SK-N-MC (cell line): ENCODE measurements around the gene NCEH1.
A peak's percentile ranks its signal among the peaks of the same experiment; 100 is the strongest.
"Not testable (repeated sequence)": the region's sequence is repeated elsewhere in the genome, so short reads cannot be mapped to it uniquely, and the experiment has no call there.

Experiments
- DNase-seq: peaks from one replicate; pipeline ENCODE4 v3.0.0-alpha.2; 2011; ENCODE audit warnings: low read depth, low spot score
- H3K27ac ChIP-seq: fragments of 200-600 bp; sonication (generic); 2 replicates; pipeline ENCODE4 v1.5.1; 2016; ENCODE audit warnings: mixed run types
- H3K36me3 ChIP-seq: fragments of 200-600 bp; sonication (generic); 2 replicates; pipeline ENCODE4 v1.6.1; 2017; ENCODE audit warnings: antibody characterized with exemption, low read length, mixed read lengths; ENCODE audit not compliant: insufficient read depth
- H3K4me3 ChIP-seq: fragments of 200-600 bp; sonication (generic); 2 replicates; pipeline ENCODE4 v1.5.1; 2016
- H3K9ac ChIP-seq: fragments of 200-600 bp; sonication (generic); 2 replicates; pipeline ENCODE4 v1.8.0; 2017; ENCODE audit warnings: mixed run types, mixed read lengths; ENCODE audit not compliant: insufficient read length
- H3K9me3 ChIP-seq: fragments of 200-600 bp; sonication (generic); 2 replicates; pipeline ENCODE4 v1.6.1; 2017; ENCODE audit warnings: low read depth, mild to moderate bottlenecking, antibody characterized with exemption, low read length, moderate library complexity, mixed read lengths
- EZH2 ChIP-seq: fragments of 200-600 bp; sonication (generic); IDR thresholded peaks from one replicate; pipeline ENCODE4 v1.6.1; 2017; ENCODE audit warnings: antibody characterized with exemption
- FOXP2 ChIP-seq: optimal IDR thresholded peaks from 2 replicates; pipeline ENCODE3; 2011; ENCODE audit warnings: mild to moderate bottlenecking, moderate library complexity; ENCODE audit not compliant: insufficient read depth; ENCODE audit errors: extremely low read length, control extremely low read depth
- POLR2AphosphoS5 ChIP-seq: IDR thresholded peaks from 2 replicates; pipeline ENCODE4 v1.6.1; 2012; ENCODE audit warnings: mild to moderate bottlenecking, low read depth, low read length, borderline replicate concordance

Gene NCEH1

DNA sequence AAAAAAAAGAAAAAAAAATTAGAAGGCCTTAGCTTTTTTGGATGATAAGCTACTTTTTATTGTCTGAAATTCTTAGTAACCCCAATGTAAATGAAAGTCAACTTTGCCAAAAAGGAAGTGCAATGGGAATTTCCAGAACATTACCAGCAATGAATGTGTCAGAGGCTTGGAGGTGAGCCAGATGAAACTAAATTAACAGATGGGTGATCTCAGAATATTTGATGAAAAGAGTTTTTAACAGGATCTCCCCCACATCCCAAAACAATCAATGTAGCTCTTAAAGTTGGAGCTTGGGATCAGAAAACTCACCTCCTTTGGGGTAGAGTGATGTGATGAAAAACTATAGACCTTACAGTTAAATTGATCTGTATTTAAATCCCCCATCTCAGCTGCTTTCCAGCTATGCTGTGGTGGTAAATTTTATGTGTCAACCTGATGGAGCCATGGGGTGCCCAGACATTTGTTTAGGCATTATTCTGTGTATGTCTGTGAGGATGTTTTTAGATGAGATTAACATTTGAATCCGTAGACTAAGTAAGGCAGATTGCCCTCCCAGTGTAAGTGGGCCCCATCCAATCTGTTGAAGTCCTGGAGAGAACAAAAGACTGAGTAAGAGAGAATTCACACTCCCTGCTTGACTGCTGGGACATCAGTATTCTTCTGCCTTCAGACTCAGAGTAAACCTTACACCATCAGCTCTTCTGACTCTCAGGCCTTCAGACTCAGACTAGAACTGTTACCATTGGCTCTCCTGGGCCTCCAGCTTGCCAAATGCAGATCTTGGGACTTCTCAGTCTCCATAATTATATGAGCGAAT lies 103.4 kb downstream of the NCEH1 start:
- Histone ChIP-seq H3K36me3 (no peaks in the 10 kb centered on the region), H3K9ac (no peak overlapping the region), H3K4me3 (no peak overlapping the region), H3K27ac (no peak overlapping the region), H3K9me3 (no peaks in the 10 kb centered on the region)
- peak; percentile 56 for DNase-seq
- no peak for TF ChIP-seq FOXP2
- no peak for TF ChIP-seq EZH2
- no peak for TF ChIP-seq POLR2AphosphoS5

- no peaks in the 10 kb centered on the region for H3K9me3 ChIP-seq
- H3K9ac ChIP-seq, result no peak overlapping the region
- TF ChIP-seq FOXP2 (no peak), POLR2AphosphoS5 (no peak), EZH2 (no peak)
- DNase-seq, result no peak
- H3K4me3 ChIP-seq, result no peak overlapping the region
- no peaks in the 10 kb centered on the region for H3K36me3 ChIP-seq
- H3K27ac ChIP-seq, result no peak overlapping the region
Observed at GRCh38 chr3:172606021-172606420, 104.8 kb downstream of the NCEH1 start.

- Histone ChIP-seq H3K36me3 (no peaks in the 10 kb centered on the region), H3K27ac (no peak overlapping the region), H3K9me3 (no peaks in the 10 kb centered on the region), H3K4me3 (no peak overlapping the region), H3K9ac (no peak overlapping the region)
- TF ChIP-seq POLR2AphosphoS5, result no peak
- no peak for TF ChIP-seq EZH2
- no peak for TF ChIP-seq FOXP2
- no peak for DNase-seq
Observed at GRCh38 chr3:172604895-172605646, 105.8 kb downstream of the NCEH1 start.

DNA sequence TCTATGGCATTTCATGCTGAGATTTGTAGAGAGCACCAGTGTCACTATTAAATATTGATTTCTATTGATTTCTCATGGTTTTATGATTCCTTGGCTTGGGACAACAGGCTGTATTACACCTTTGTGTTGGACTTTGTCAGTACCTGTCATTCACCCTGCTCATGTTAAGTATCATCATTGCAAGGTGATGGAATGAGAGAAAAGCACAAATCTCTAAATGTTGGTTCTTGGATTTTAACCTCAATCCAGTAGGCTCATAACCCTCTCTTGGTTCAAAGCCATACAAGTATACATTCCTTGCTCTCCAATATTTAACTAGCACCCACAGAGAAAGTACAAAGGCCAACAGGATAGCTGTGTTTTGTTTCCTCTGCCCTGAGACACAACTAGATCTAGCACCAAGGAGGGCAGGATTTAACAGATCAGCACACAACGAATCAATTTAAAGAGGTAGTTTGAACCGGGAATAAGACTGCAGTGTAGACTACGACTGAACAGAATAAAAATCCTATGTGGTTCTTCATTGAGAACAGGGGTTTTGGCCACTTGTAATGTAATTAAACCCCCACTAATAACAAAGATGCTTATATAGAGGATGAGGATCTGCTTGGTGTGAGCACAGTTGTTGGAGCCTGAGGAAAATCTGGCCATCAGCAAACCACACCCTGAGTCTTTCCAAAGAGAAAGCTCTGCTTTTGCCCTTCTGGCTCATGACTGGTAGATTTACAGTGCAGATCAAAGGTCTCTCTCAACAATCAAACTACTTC lies 109.6 kb downstream of the NCEH1 start:
- no peaks in the 10 kb centered on the region for H3K36me3 ChIP-seq
- TF ChIP-seq POLR2AphosphoS5 (no peak), EZH2 (no peak), FOXP2 (no peak)
- DNase-seq, result no peak

GRCh38 chr3:172600644-172601065 lies 110.2 kb downstream of the NCEH1 start:
- no peak for DNase-seq
- Histone ChIP-seq H3K4me3 (no peak overlapping the region), H3K9ac (no peak overlapping the region), H3K27ac (no peak overlapping the region), H3K36me3 (no peaks in the 10 kb centered on the region), H3K9me3 (no peaks in the 10 kb centered on the region)
- TF ChIP-seq POLR2AphosphoS5, result no peak
- TF ChIP-seq EZH2, result no peak
- TF ChIP-seq FOXP2, result no peak

More for the DNA sequence above, 109.6 kb downstream of the NCEH1 start:
- H3K9ac ChIP-seq, result no peak overlapping the region
- no peaks in the 10 kb centered on the region for H3K9me3 ChIP-seq
- no peak overlapping the region for H3K27ac ChIP-seq
- H3K4me3 ChIP-seq, result no peak overlapping the region

GRCh38 chr3:172598904-172599303 lies 112.0 kb downstream of the NCEH1 start:
- H3K36me3 ChIP-seq, result no peaks in the 10 kb centered on the region
- H3K27ac ChIP-seq, result no peak overlapping the region
- no peak overlapping the region for H3K4me3 ChIP-seq
- no peak for DNase-seq
- TF ChIP-seq POLR2AphosphoS5 (no peak), FOXP2 (no peak), EZH2 (no peak)
- no peaks in the 10 kb centered on the region for H3K9me3 ChIP-seq
- H3K9ac ChIP-seq, result no peak overlapping the region

DNA sequence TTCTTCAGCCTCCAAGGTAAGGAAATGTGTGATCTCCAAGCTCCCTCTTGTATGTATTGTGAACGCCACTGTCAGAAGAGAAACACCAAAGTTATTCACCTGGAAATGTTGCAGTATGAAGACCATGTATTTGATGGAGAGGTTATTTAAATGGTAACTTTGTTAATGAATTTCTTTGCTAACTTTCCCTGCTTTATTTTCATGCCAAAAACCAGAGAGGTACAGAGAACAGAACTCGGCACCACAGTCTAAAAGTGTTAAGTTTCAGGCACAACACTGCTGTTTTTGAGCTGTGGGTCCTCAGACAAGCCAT lies 114.5 kb downstream of the NCEH1 start:
- Histone ChIP-seq H3K36me3 (no peaks in the 10 kb centered on the region), H3K9me3 (no peaks in the 10 kb centered on the region), H3K4me3 (no peak overlapping the region), H3K9ac (no peak overlapping the region), H3K27ac (no peak overlapping the region)
- no peak for DNase-seq
- no peak for TF ChIP-seq POLR2AphosphoS5

DNA sequence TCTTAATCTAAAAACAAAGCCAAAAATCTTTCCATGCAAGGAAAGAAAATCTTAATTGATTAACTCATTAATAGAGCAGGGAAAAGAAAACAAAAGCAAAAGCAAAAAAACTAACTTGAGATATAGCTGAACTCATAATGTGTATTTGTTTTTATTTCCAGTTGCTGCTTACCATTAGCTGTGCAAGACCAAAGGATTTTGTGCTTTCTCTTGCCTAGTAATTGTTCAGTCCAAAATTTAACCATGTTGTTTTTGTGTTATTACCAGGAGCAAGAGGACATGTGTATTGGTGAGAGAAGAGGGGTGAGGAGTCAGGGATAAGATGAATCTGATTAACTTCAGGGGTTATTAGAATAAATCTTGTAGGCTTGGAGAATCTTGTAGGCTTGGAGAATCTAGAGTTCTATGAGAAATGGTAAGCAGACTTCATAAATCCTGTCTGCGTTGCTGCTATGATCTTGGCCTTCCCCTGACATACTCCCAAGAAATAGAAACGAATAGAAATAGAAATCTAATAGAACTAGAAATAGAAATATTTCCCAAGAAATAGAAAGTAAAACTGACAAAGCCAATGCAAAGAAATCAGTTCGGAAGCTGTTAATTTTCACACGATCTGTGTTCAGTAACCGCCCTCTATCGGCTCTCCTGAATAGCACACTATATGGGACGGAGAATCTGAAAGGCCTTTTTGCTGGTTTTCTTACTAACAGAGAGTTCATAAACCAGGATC lies 115.0 kb downstream of the NCEH1 start:
- no peak for DNase-seq
- peak overlapping the region; percentile 8 for H3K9ac ChIP-seq
- TF ChIP-seq FOXP2 (no peak), EZH2 (no peak), POLR2AphosphoS5 (no peak)

DNA sequence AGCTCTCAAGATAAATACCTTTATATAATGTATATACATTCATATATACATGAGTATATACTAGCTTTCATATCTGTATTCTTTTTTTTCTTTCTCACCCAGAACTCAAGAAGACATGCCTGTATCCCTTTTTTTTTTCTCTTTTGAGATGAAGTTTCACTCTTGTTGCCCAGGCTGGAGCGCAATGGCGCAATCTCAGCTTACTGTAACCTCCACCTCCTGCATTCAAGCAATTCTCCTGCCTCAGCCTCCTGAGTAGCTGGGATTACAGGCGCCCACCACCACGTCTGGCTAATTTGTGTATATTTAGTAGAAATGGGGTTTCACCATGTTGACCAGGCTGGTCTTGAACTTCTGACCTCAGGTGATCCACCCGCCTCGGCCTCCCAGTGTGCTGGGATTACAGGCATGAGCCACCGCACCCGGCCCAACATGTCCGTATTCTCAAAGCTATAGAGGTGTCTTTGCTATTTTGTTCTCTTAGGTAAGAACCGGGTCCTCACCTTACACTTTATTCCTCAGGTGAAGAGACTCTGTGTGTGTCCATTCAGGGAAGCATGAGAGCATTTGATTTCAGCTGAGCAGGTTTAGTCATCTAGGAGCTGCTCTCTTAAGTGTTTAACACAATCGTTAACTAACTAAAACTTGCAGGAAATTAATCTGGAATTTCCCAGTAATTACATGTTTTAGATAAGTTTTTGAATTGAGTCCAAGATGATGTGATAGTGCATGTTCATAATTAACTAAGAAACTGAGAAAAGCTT lies 115.8 kb downstream of the NCEH1 start:
- not testable (repeated sequence) for H3K4me3 ChIP-seq, H3K9me3 ChIP-seq, H3K27ac ChIP-seq, H3K9ac ChIP-seq, DNase-seq, H3K36me3 ChIP-seq

More for the DNA sequence above, 115.0 kb downstream of the NCEH1 start:
- H3K4me3 ChIP-seq, result peak overlapping the region; percentile 49
- no peaks in the 10 kb centered on the region for H3K9me3 ChIP-seq
- no peaks in the 10 kb centered on the region for H3K36me3 ChIP-seq
- H3K27ac ChIP-seq, result no peak overlapping the region
